ENCODE results near the gene SEC14L1. TPM values are rescaled to one million over a fixed set of nuclear protein-coding genes. Genes with fewer than 3 reads are reported as not detected.
"Not testable (repeated sequence)": the region's sequence is repeated elsewhere in the genome, so short reads cannot be mapped to it uniquely, and the experiment has no call there.

Gene SEC14L1
- total RNA-seq, 1 donor from 2014 or later, result 83.5 TPM

DNA sequence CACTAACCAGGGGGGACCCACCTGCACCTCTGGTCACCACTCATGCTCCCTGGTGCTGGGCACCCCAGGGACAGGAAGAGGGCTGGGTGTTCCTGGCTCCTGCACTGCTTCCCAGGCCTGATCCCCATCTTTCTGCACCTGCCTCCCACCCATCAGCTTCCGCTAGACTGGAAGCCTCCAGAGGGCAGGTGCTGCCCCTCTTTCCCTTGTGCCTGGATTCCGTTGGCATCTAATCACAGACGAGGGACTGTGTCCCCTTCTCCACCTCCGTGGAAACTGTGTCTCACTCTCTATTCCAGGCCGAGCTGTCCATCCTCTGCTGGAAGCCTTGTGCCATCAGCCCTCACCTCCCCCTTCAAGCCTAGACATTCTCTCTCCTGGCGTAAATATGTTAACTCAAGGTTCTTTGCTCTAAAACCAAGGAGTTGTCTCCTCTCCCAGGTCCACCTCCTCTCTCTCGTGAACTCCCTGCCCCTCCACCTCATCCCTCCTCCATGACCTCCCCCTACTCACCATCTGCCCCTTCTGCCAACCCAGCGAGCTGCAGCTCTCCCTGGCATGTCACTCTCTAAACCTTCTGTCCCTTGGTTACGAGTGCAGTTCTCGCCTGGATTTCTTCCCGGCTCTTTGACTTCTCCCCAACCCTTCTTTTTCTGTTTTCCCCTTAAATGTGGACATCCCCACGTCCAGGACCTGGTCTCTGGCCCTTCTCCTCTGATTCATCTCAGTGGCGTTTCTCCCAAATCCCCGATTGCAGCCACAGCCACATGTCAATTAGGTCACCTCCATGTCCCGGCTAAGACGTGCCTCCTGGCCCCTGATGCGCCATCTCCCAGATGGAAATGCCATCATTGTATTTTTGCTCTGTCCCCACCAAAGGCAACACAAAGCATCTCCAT, 107.7 kb downstream of the SEC14L1 start:
- Histone ChIP-seq H3K4me1 (ENCODE audit: control insufficient read depth in 3 of 3, insufficient read depth in 3 of 3, low read length in 3 of 3) (peaks cover 6 to 10% (median 8%) of the 10 kb centered on the region in 3 donors), H3K27me3 (ENCODE audit: control insufficient read depth in 3 of 3, insufficient read depth in 3 of 3, low read length in 3 of 3) (peaks cover 3 to 13% (median 3%) of the 10 kb centered on the region in 3 donors), H3K36me3 (ENCODE audit: control insufficient read depth in 3 of 3, insufficient read depth in 3 of 3, low read length in 3 of 3) (no peaks in the 10 kb centered on the region), H3K27ac (ENCODE audit: low read depth, low read length) (no peak overlapping the region), H3K9me3 (ENCODE audit: control insufficient read depth in 3 of 3, low read length in 3 of 3) (no peaks in the 10 kb centered on the region), H3K9ac (ENCODE audit: low read depth in 1 of 3, low read length in 3 of 3) (no peak overlapping the region), H3K4me3 (ENCODE audit: low read length in 3 of 3) (no peak overlapping the region)

- H3K27ac ChIP-seq (ENCODE audit: low read depth, low read length), result no peak overlapping the region
- peaks cover 3 to 27% (median 10%) of the 10 kb centered on the region in 3 donors for H3K27me3 ChIP-seq (ENCODE audit: control insufficient read depth in 3 of 3, insufficient read depth in 3 of 3, low read length in 3 of 3)
- H3K4me1 ChIP-seq (ENCODE audit: control insufficient read depth in 3 of 3, insufficient read depth in 3 of 3, low read length in 3 of 3), result peaks cover under 1 to 7% (median 6%) of the 10 kb centered on the region in 3 donors
- H3K9ac ChIP-seq (ENCODE audit: low read depth in 1 of 3, low read length in 3 of 3), result no peak overlapping the region
- no peaks in the 10 kb centered on the region for H3K9me3 ChIP-seq (ENCODE audit: control insufficient read depth in 3 of 3, low read length in 3 of 3)
- H3K36me3 ChIP-seq (ENCODE audit: control insufficient read depth in 3 of 3, insufficient read depth in 3 of 3, low read length in 3 of 3), result no peaks in the 10 kb centered on the region
- no peak overlapping the region for H3K4me3 ChIP-seq (ENCODE audit: low read length in 3 of 3)
Observed at GRCh38 chr17:77251622-77252183, 110.9 kb downstream of the SEC14L1 start.

DNA sequence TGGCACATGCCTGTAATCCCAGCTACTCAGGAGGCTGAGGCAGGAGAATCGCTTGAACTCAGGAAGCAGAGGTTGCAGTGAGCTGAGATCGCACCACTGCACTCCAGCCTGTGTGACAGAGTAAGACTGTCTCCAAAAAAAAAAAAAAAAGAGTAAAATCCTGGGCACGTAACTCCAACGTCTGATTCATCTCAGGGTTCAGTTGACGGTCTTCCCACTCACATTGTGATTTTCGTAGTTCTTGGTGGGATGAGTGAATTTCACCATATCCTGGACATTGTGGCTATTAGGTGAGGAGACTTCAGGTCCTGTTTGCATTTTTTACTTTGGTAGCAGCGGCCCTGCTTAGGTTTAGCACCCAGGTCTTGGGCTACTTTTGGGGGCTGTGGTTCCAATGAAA, 111.5 kb downstream of the SEC14L1 start:
- H3K9me3 ChIP-seq (ENCODE audit: control insufficient read depth in 3 of 3, low read length in 3 of 3); H3K4me1 ChIP-seq (ENCODE audit: control insufficient read depth in 3 of 3, insufficient read depth in 3 of 3, low read length in 3 of 3); H3K27ac ChIP-seq (ENCODE audit: low read depth, low read length); H3K9ac ChIP-seq (ENCODE audit: low read depth in 1 of 3, low read length in 3 of 3); H3K36me3 ChIP-seq (ENCODE audit: control insufficient read depth in 3 of 3, insufficient read depth in 3 of 3, low read length in 3 of 3); H3K4me3 ChIP-seq (ENCODE audit: low read length in 3 of 3): not testable (repeated sequence)
- H3K27me3 ChIP-seq (ENCODE audit: control insufficient read depth in 3 of 3, insufficient read depth in 3 of 3, low read length in 3 of 3), result peaks cover 4 to 28% (median 12%) of the 10 kb centered on the region in 3 donors

- Histone ChIP-seq H3K36me3 (ENCODE audit: control insufficient read depth in 3 of 3, insufficient read depth in 3 of 3, low read length in 3 of 3) (no peaks in the 10 kb centered on the region), H3K4me1 (ENCODE audit: control insufficient read depth in 3 of 3, insufficient read depth in 3 of 3, low read length in 3 of 3) (peaks cover 0 to 3% (median 0%) of the 10 kb centered on the region in 3 donors), H3K27ac (ENCODE audit: low read depth, low read length) (no peak overlapping the region), H3K9me3 (ENCODE audit: control insufficient read depth in 3 of 3, low read length in 3 of 3) (no peaks in the 10 kb centered on the region), H3K4me3 (ENCODE audit: low read length in 3 of 3) (no peak overlapping the region), H3K9ac (ENCODE audit: low read depth in 1 of 3, low read length in 3 of 3) (no peak overlapping the region), H3K27me3 (ENCODE audit: control insufficient read depth in 3 of 3, insufficient read depth in 3 of 3, low read length in 3 of 3) (peaks cover 6 to 30% (median 21%) of the 10 kb centered on the region in 3 donors)
Observed at GRCh38 chr17:77253611-77254051, 112.9 kb downstream of the SEC14L1 start.

DNA sequence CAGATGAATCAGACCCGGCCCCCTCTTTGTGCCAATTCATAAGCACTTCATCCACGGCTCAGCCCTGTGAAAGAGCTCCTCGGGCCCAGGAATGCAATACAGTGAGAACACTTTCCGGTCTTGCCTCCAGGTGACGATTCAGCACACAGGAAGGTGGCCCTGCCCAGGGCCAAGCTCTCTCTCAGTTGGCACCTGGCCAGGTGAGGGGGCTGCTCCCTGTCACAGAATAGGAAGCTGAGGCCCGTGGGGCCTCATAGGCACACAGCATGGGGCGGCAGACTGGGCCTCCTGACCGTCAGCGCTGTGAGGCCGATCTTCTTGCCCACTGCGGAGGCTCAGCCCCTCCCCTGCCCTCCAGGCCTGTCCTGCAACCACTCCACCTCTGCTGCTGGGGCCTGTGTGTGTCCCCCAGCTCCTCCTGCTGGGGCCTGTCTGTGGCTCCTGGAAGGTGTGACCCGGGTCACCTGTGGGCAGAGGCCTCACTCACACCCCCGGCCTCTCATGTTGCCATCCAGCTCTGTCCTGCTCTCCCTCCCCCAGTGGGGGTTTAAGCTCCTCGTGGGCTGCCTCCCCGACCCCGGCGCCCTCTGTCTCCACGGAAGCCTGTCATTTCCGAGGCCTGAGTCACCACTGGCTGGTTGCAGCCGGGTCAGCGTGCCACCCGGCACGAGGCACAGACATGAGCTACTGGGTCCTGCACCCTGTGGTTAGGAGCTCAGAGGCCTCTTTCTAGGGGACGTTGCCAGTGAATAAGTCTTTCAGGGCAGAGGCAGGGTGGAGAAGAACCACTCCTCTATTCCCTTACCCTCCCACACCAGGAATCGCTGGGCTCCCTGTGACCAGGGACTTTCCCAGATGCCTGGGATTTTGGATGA, 114.4 kb downstream of the SEC14L1 start:
- no peak overlapping the region for H3K4me3 ChIP-seq (ENCODE audit: low read length in 3 of 3)
- H3K27ac ChIP-seq (ENCODE audit: low read depth, low read length), result no peak overlapping the region
- H3K36me3 ChIP-seq (ENCODE audit: control insufficient read depth in 3 of 3, insufficient read depth in 3 of 3, low read length in 3 of 3), result no peaks in the 10 kb centered on the region
- H3K9ac ChIP-seq (ENCODE audit: low read depth in 1 of 3, low read length in 3 of 3), result peak overlapping the region in 1 of 3 donors; percentile 20
- no peaks in the 10 kb centered on the region for H3K9me3 ChIP-seq (ENCODE audit: control insufficient read depth in 3 of 3, low read length in 3 of 3)
- peaks cover 0 to 3% (median 0%) of the 10 kb centered on the region in 3 donors for H3K4me1 ChIP-seq (ENCODE audit: control insufficient read depth in 3 of 3, insufficient read depth in 3 of 3, low read length in 3 of 3)
- peaks cover 6 to 30% (median 19%) of the 10 kb centered on the region in 3 donors for H3K27me3 ChIP-seq (ENCODE audit: control insufficient read depth in 3 of 3, insufficient read depth in 3 of 3, low read length in 3 of 3)

DNA sequence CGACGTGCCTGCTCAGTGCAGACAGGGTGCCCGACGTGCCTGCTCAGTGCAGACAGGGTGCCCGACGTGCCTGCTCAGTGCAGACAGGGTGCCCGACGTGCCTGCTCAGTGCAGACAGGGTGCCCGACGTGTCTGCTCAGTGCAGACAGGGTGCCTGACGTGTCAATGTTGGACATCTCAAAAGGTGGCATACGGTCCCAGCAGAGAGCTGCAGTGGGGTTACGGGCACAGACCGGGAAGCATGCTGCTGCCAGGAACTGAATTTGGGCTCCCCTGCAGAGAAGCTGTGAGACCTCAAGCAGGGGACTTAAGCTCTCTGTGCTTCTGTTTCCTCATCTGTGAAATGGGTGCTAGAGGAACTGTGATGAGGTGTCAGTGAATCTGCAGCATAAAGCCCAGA, 115.2 kb downstream of the SEC14L1 start:
- not testable (repeated sequence) for H3K9me3 ChIP-seq (ENCODE audit: control insufficient read depth in 3 of 3, low read length in 3 of 3); H3K36me3 ChIP-seq (ENCODE audit: control insufficient read depth in 3 of 3, insufficient read depth in 3 of 3, low read length in 3 of 3); H3K27ac ChIP-seq (ENCODE audit: low read depth, low read length); H3K4me1 ChIP-seq (ENCODE audit: control insufficient read depth in 3 of 3, insufficient read depth in 3 of 3, low read length in 3 of 3); H3K4me3 ChIP-seq (ENCODE audit: low read length in 3 of 3); H3K9ac ChIP-seq (ENCODE audit: low read depth in 1 of 3, low read length in 3 of 3)
- peaks cover 6 to 30% (median 19%) of the 10 kb centered on the region in 3 donors for H3K27me3 ChIP-seq (ENCODE audit: control insufficient read depth in 3 of 3, insufficient read depth in 3 of 3, low read length in 3 of 3)

DNA sequence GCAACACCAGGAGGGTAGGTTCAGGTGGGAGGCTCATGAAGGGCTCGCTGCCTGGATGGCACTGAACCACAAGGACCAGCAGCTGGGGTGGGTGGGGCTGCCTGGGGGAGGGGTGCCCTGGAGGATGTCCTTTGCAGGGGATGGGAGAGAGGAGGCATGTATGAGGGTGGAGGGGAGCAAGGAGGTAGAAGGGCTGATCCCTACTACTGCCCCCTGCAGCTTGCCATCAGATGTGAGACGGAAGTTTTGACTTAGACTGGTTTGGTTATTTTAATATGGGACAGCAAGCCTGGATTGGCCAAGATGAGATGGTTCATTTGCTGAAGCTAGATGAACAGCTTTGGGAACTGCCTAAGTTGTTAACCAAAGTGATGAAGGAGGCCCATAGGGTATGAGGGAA, 115.9 kb downstream of the SEC14L1 start:
- Histone ChIP-seq H3K36me3 (ENCODE audit: control insufficient read depth in 3 of 3, insufficient read depth in 3 of 3, low read length in 3 of 3) (no peaks in the 10 kb centered on the region), H3K27me3 (ENCODE audit: control insufficient read depth in 3 of 3, insufficient read depth in 3 of 3, low read length in 3 of 3) (peaks cover 6 to 30% (median 19%) of the 10 kb centered on the region in 3 donors), H3K4me1 (ENCODE audit: control insufficient read depth in 3 of 3, insufficient read depth in 3 of 3, low read length in 3 of 3) (peaks cover 0 to 3% (median 0%) of the 10 kb centered on the region in 3 donors), H3K9me3 (ENCODE audit: control insufficient read depth in 3 of 3, low read length in 3 of 3) (no peaks in the 10 kb centered on the region), H3K9ac (ENCODE audit: low read depth in 1 of 3, low read length in 3 of 3) (no peak overlapping the region), H3K27ac (ENCODE audit: low read depth, low read length) (no peak overlapping the region), H3K4me3 (ENCODE audit: low read length in 3 of 3) (no peak overlapping the region)

GRCh38 chr17:77257169-77257568, 116.4 kb downstream of the SEC14L1 start:
- peaks cover 0 to 3% (median 0%) of the 10 kb centered on the region in 3 donors for H3K4me1 ChIP-seq (ENCODE audit: control insufficient read depth in 3 of 3, insufficient read depth in 3 of 3, low read length in 3 of 3)
- H3K9ac ChIP-seq (ENCODE audit: low read depth in 1 of 3, low read length in 3 of 3), result no peak overlapping the region
- H3K36me3 ChIP-seq (ENCODE audit: control insufficient read depth in 3 of 3, insufficient read depth in 3 of 3, low read length in 3 of 3), result no peaks in the 10 kb centered on the region
- peaks cover 6 to 30% (median 19%) of the 10 kb centered on the region in 3 donors for H3K27me3 ChIP-seq (ENCODE audit: control insufficient read depth in 3 of 3, insufficient read depth in 3 of 3, low read length in 3 of 3)
- no peak overlapping the region for H3K4me3 ChIP-seq (ENCODE audit: low read length in 3 of 3)
- no peak overlapping the region for H3K27ac ChIP-seq (ENCODE audit: low read depth, low read length)
- no peaks in the 10 kb centered on the region for H3K9me3 ChIP-seq (ENCODE audit: control insufficient read depth in 3 of 3, low read length in 3 of 3)

DNA sequence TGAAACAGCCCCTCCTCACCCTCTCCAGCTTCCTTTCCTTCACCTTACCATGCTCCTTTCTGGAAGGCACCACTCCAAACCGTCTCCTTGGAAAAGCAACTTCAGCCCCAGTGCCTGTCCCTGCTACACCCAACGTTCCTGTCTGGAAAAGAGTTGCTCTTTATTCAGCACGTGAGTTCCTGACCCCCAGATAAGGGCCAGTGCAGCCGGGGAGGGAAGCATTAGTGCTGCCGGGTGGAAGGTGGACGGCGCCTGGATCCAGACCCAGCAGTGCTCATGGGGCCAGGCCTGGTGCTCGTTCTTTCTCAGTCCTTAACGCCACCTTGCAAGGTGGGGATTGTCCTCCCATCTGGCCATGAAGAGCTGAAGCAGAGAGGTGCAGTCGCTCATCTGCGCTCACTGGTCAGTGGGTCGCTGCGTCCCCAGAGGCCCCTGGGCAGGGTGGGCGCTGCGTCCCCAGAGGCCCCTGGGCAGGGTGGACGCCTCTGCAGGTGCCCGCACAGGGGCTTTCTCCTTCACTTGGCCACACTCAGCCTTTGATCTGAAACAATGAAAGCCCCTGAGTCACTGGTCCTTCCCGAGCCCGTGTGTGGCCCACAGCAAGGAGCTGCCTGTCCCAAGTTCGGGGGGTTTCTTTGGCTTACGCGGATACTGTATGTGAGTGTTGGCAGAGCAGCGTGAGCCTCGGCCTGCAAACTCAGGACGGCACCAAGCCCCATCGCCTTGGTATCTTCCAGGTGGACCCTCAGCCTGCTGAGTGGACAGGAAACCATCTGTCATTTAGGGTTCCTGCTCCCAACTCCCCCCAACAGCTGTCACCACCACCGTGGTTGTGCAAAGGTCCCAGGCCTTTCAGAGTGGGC, 117.1 kb downstream of the SEC14L1 start:
- Histone ChIP-seq H3K9ac (ENCODE audit: low read depth in 1 of 3, low read length in 3 of 3) (no peak overlapping the region), H3K36me3 (ENCODE audit: control insufficient read depth in 3 of 3, insufficient read depth in 3 of 3, low read length in 3 of 3) (no peaks in the 10 kb centered on the region), H3K4me1 (ENCODE audit: control insufficient read depth in 3 of 3, insufficient read depth in 3 of 3, low read length in 3 of 3) (peaks cover 0 to 3% (median 0%) of the 10 kb centered on the region in 3 donors), H3K27ac (ENCODE audit: low read depth, low read length) (no peak overlapping the region), H3K9me3 (ENCODE audit: control insufficient read depth in 3 of 3, low read length in 3 of 3) (no peaks in the 10 kb centered on the region), H3K27me3 (ENCODE audit: control insufficient read depth in 3 of 3, insufficient read depth in 3 of 3, low read length in 3 of 3) (peaks cover 6 to 27% (median 19%) of the 10 kb centered on the region in 3 donors), H3K4me3 (ENCODE audit: low read length in 3 of 3) (no peak overlapping the region)
